HepG2 (cell line): ENCODE data around the gene HNRNPL. TPM values are rescaled to one million over a fixed set of nuclear protein-coding genes. Genes with fewer than 3 reads are reported as not detected.

ENCODE experiments used
- ATAC-seq: fragments of 200-7000 bp; cut with Tn5 transposase; 3 replicates; pipeline ENCODE4 v1.9.1; 2020; ENCODE audit warnings: mild to moderate bottlenecking, moderate library complexity
- BruUV-seq: library from RNA; stranded (reverse); fragments of 400-500 nt; replicated peaks from 2 replicates; lab custom pipeline; 2021; lab: Mats Ljungman, UMichigan
- CTCF ChIA-PET: fragments of 300-600 bp; formaldehyde crosslinking; extraction: SDS; loops from one replicate; lab custom pipeline; 2021; ENCODE audit warnings: low total read pairs, inconsistent platforms, low intra/inter-chr PET ratio; lab: Yijun Ruan, JAX
- POLR2A ChIA-PET: fragments of 350-600 bp; sonication (Branson Sonifier 250); formaldehyde crosslinking; loops from one replicate; lab custom pipeline; 2020; ENCODE audit warnings: antibody characterized with exemption, inconsistent platforms; lab: Yijun Ruan, JAX
- DNase-seq: peaks from one replicate; pipeline ENCODE4 v3.0.0-alpha.2; 2015; ENCODE audit warnings: low spot score
- FAIRE-seq: peaks from 3 replicates; lab custom pipeline; 2011; peaks lifted over from hg19 to GRCh38; lab: Jason Lieb, UNC
- H2AFZ ChIP-seq: one replicate; pipeline ENCODE4 v1.6.1; 2011; ENCODE audit warnings: low read length, inconsistent platforms
- H3K27ac ChIP-seq: fragments of 300-600 bp; 3 replicates; pipeline ENCODE4 v1.8.0; 2011; ENCODE audit warnings: mixed run types, mild to moderate bottlenecking, mixed read lengths, low read length, inconsistent platforms; ENCODE audit not compliant: insufficient read depth; ENCODE audit errors: extremely low read length
- H3K27me3 ChIP-seq, 2 experiments: fragments of 200-600 bp in 1 of 2; 2 replicates in 1 of 2; 3 replicates in 1 of 2; pipeline versions ENCODE4 v1.6.0 to v1.8.0; 2011; ENCODE audit warnings: low read length in 2 of 2, mild to moderate bottlenecking in 2 of 2, moderate library complexity in 2 of 2, inconsistent platforms in 1 of 2; ENCODE audit not compliant: insufficient read depth in 2 of 2, control insufficient read depth in 1 of 2
- H3K36me3 ChIP-seq, 2 experiments: fragments of 200-600 bp in 1 of 2; replicated peaks in 1 of 2; 2 replicates in 1 of 2; 3 replicates in 1 of 2; pipeline versions ENCODE4 v1.5.1 to v1.8.0; 2011; ENCODE audit warnings: low read length in 2 of 2, inconsistent platforms in 1 of 2; ENCODE audit not compliant: insufficient read depth in 2 of 2, control insufficient read depth in 1 of 2
- H3K4me1 ChIP-seq: 2 replicates; pipeline ENCODE4 v1.5.1; 2012; ENCODE audit warnings: low read length, inconsistent platforms; ENCODE audit not compliant: insufficient read depth
- H3K4me2 ChIP-seq: 2 replicates; pipeline ENCODE4 v1.6.0; 2011; ENCODE audit warnings: low read depth, low read length, inconsistent platforms
- H3K4me3 ChIP-seq, 3 experiments: fragments of 200-600 bp in 1 of 3; sonication (generic), shearing (Covaris generic) in 1 of 3; replicated peaks in 1 of 3; 2 replicates each; pipeline ENCODE4 v1.5.1; 2011 to 2016; ENCODE audit warnings: low read length in 3 of 3, inconsistent platforms in 2 of 3, low read depth in 2 of 3, mild to moderate bottlenecking in 2 of 3, control low read depth in 1 of 3, mixed read lengths in 1 of 3; ENCODE audit not compliant: insufficient read depth in 1 of 3
- H3K79me2 ChIP-seq: one replicate; pipeline ENCODE4 v1.6.1; 2011; ENCODE audit warnings: low read length, inconsistent platforms; ENCODE audit not compliant: insufficient read depth
- H3K9ac ChIP-seq: 2 replicates; pipeline ENCODE4 v1.6.0; 2011; ENCODE audit warnings: mild to moderate bottlenecking, low read depth, low read length, inconsistent platforms; ENCODE audit not compliant: insufficient read depth
- H3K9me3 ChIP-seq: 2 replicates; pipeline ENCODE4 v1.5.1; 2012; ENCODE audit warnings: mild to moderate bottlenecking, low read length
- H4K20me1 ChIP-seq: 2 replicates; pipeline ENCODE4 v1.6.0; 2011; ENCODE audit warnings: inconsistent platforms, mild to moderate bottlenecking, low read length, moderate library complexity; ENCODE audit not compliant: insufficient read depth
- ARHGAP35 ChIP-seq: sonication (generic); formaldehyde crosslinking; IDR thresholded peaks from 2 replicates; pipeline ENCODE4 v1.9.0; 2022; ENCODE audit warnings: mild to moderate bottlenecking, inconsistent platforms, moderate library complexity, missing genetic modification reagents, borderline replicate concordance
- ASH2L ChIP-seq: fragments of 300-600, 200-600 bp; sonication (generic); IDR thresholded peaks from 2 replicates; pipeline ENCODE4 v1.7.0; 2017; ENCODE audit warnings: low read depth, mild to moderate bottlenecking, moderate library complexity, mixed read lengths, low read length; ENCODE audit not compliant: insufficient read length
- CBX5 ChIP-seq: sonication (generic); formaldehyde crosslinking; IDR thresholded peaks from 2 replicates; pipeline ENCODE4 v1.4.0; 2020; ENCODE audit warnings: missing genetic modification reagents, borderline replicate concordance
- CERS6 ChIP-seq: sonication (generic); formaldehyde crosslinking; IDR thresholded peaks from 2 replicates; pipeline ENCODE4 v1.5.0; 2020; ENCODE audit warnings: missing genetic modification reagents
- DMTF1 ChIP-seq: sonication (generic); formaldehyde crosslinking; IDR thresholded peaks from 2 replicates; pipeline ENCODE4 v1.4.0; 2020; ENCODE audit warnings: mild to moderate bottlenecking, missing genetic modification reagents
- FOXO4 ChIP-seq: sonication (generic); formaldehyde crosslinking; conservative IDR thresholded peaks from 2 replicates; pipeline ENCODE4 v1.8.1; 2023; ENCODE audit warnings: missing genetic modification reagents
- ZNF468 ChIP-seq: sonication (generic); formaldehyde crosslinking; IDR thresholded peaks from 2 replicates; pipeline ENCODE4 v1.8.0; 2022; ENCODE audit warnings: mild to moderate bottlenecking, moderate library complexity, missing genetic modification reagents
- ZNF546 ChIP-seq: sonication (generic); formaldehyde crosslinking; conservative IDR thresholded peaks from 2 replicates; pipeline ENCODE4 v1.8.1; 2023; ENCODE audit warnings: mild to moderate bottlenecking, missing genetic modification reagents
- ZNF670 ChIP-seq: sonication (generic); formaldehyde crosslinking; IDR thresholded peaks from 2 replicates; pipeline ENCODE4 v1.8.0; 2022; ENCODE audit warnings: mild to moderate bottlenecking, missing genetic modification reagents, borderline replicate concordance
- WGBS: methylation state at CpG from one replicate; pipeline ENCODE4 v1.1.6; 2017; ENCODE audit warnings: low lambda C conversion rate; 5-methylcytosine and 5-hydroxymethylcytosine counted together
- in situ Hi-C: cut with HindIII; loops from 2 replicates; pipeline ENCODE4 v1.10.0; 2017; ENCODE audit warnings: low pct_unique_long_range_greater_than_20kb; ENCODE audit not compliant: extremely low pct_ligation_motif_present
- intact Hi-C: fragments of 100-400 bp; cut with micrococcal nuclease; formaldehyde crosslinking; loops from one replicate; pipeline ENCODE4 v1.10.0; 2022; ENCODE audit not compliant: unreplicated experiment
- polyA plus RNA-seq, 8 experiments: library from polyadenylated mRNA; depleted of rRNA in 3 of 8; stranded (reverse) in 7 of 8; unstranded in 1 of 8; fragments of >200 nt; fragmentation: Illumina TruSeq in 4 of 8; extraction: Trizol in 4 of 8; gene quantifications; 2 replicates each; pipeline versions ENCODE4 v1.2.1 to v1.2.3, GENCODE V29; 2011 to 2016; ENCODE audit warnings: low read depth in 4 of 8, missing spikeins in 1 of 8, mixed read lengths in 1 of 8; ENCODE audit not compliant: insufficient read depth in 1 of 8
- total RNA-seq, 5 experiments: library from RNA; depleted of rRNA; stranded (reverse); fragments of >200 nt; fragmentation: Illumina TruSeq; extraction: Trizol; gene quantifications; 2 replicates each; pipeline ENCODE4 v1.2.3, GENCODE V29; 2016; ENCODE audit warnings: low read depth in 1 of 5

The HNRNPL gene
- total and polyA plus RNA-seq, 2 of the 13 experiments (the other 11 are each of a cell fraction or from before 2014, with no cell fraction given) = 156 to 278 TPM

- no peak overlapping the region for H3K27ac ChIP-seq
- no TSS peak for BruUV-seq
- no peak for TF ChIP-seq FOXO4 (CRISPR knock-in tag)
- no peak for TF ChIP-seq ARHGAP35 (CRISPR knock-in tag)
- no peak for TF ChIP-seq ZNF546 (CRISPR knock-in tag)
- TF ChIP-seq ZNF670 = no peak
- no peak for TF ChIP-seq ASH2L
- no peak for TF ChIP-seq ZNF468 (CRISPR knock-in tag)
- TF ChIP-seq DMTF1 (CRISPR knock-in tag) = no peak
- no peak for TF ChIP-seq CBX5
- no peak for TF ChIP-seq CERS6
- H3K36me3 ChIP-seq = no peaks in the 10 kb centered on the region
- intact Hi-C loops = no loop called here
- DNase-seq (no peak), FAIRE-seq (no peak), ATAC-seq (no peak)
- no peaks in the 10 kb centered on the region for H4K20me1 ChIP-seq
- no peak overlapping the region for H2AFZ ChIP-seq
- no peak overlapping the region for H3K4me2 ChIP-seq
- 74% methylated on average over 10 of the region's 10 CpGs for WGBS
- no peaks in the 10 kb centered on the region for H3K79me2 ChIP-seq
- H3K9ac ChIP-seq = no peak overlapping the region
- no peak overlapping the region for H3K4me3 ChIP-seq
- H3K4me1 ChIP-seq = peaks cover 53% of the 10 kb centered on the region
- ChIA-PET POLR2A (interaction anchor here (1.3 to 2.5 kb wide), 4 partner anchors 10 to 31 kb away, joined by 3 to 11 read pairs (median 6); partner anchors contain the start of gene ECH1), CTCF (no interaction called here)
- no peaks in the 10 kb centered on the region for H3K27me3 ChIP-seq
- in situ Hi-C loops = no loop called here
- no peaks in the 10 kb centered on the region for H3K9me3 ChIP-seq
These were observed 12.7 kb upstream of the HNRNPL start for GRCh38 chr19:38862321-38863059.
